ENCODE data around the gene VAMP4. TPM values are rescaled to one million over a fixed set of nuclear protein-coding genes. Genes with fewer than 3 reads are reported as not detected.

VAMP4 gene
- total and polyA plus RNA-seq, 2 experiments from 2014 or later: 7.3 to 7.4 TPM

DNA sequence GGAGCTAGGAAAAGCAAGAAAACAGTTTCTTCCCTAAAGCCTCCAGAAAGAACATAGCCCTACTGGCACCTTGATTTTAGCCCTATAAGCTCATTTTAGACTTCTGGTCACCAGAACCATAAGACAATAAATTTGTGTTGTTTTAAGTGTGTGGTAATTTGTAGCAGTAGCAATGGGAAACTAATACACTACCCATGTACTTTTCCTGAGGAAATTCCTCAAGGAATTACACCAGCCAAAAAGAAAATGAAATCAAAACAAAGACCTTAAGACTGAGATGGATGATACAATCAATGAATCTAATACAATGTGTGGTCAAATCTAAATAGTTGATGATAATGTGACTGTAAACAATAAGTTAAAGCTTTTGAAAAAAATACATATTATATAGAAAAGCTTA, 11.8 kb downstream of the VAMP4 start (continued):
- TF ChIP-seq, protein P1, sequence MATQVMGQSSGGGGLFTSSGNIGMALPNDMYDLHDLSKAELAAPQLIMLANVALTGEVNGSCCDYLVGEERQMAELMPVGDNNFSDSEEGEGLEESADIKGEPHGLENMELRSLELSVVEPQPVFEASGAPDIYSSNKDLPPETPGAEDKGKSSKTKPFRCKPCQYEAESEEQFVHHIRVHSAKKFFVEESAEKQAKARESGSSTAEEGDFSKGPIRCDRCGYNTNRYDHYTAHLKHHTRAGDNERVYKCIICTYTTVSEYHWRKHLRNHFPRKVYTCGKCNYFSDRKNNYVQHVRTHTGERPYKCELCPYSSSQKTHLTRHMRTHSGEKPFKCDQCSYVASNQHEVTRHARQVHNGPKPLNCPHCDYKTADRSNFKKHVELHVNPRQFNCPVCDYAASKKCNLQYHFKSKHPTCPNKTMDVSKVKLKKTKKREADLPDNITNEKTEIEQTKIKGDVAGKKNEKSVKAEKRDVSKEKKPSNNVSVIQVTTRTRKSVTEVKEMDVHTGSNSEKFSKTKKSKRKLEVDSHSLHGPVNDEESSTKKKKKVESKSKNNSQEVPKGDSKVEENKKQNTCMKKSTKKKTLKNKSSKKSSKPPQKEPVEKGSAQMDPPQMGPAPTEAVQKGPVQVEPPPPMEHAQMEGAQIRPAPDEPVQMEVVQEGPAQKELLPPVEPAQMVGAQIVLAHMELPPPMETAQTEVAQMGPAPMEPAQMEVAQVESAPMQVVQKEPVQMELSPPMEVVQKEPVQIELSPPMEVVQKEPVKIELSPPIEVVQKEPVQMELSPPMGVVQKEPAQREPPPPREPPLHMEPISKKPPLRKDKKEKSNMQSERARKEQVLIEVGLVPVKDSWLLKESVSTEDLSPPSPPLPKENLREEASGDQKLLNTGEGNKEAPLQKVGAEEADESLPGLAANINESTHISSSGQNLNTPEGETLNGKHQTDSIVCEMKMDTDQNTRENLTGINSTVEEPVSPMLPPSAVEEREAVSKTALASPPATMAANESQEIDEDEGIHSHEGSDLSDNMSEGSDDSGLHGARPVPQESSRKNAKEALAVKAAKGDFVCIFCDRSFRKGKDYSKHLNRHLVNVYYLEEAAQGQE (IDR thresholded peaks at IDR 0.05; ENCODE audit: unreplicated experiment): no peak
- TF ChIP-seq ZNF331 (CRISPR knock-in tag; IDR thresholded peaks at IDR 0.05; ENCODE audit: low read depth): no peak

GRCh38 chr1:171727778-171728177, 14.1 kb downstream of the VAMP4 start:
- Mint-ChIP-seq H3K9me3 (peaks cover 16% of the 10 kb centered on the region), H3K36me3 (ENCODE audit: low read depth) (peaks cover 40% of the 10 kb centered on the region), H3K4me1 (no peaks in the 10 kb centered on the region), H3K27ac (no peak overlapping the region), H3K27me3 (ENCODE audit: insufficient read depth, low read depth, poor library complexity) (no peaks in the 10 kb centered on the region), H3K4me3 (no peak overlapping the region)
- ATAC-seq (no peak), DNase-seq (ENCODE audit: low spot score) (no peak)
- Histone ChIP-seq H3F3A (replicated peaks; ENCODE audit: low read depth) (no peaks in the 10 kb centered on the region), H3K36me3 (ENCODE audit: insufficient read depth) (peaks cover 4% of the 10 kb centered on the region; the same call in 1 of the 2 replicates), H3K4me2 (no peak overlapping the region), H2AFZ (no peak overlapping the region), H3K4me1 (ENCODE audit: insufficient read depth) (no peaks in the 10 kb centered on the region), H3K4me3 (no peak overlapping the region), H3K27me3 (ENCODE audit: insufficient read depth) (no peaks in the 10 kb centered on the region), H3K9me2 (ENCODE audit: insufficient read depth) (peaks cover 2% of the 10 kb centered on the region; the same call in 1 of the 2 replicates), H3K79me2 (replicated peaks; ENCODE audit: insufficient read depth) (no peaks in the 10 kb centered on the region), H4K20me1 (replicated peaks; ENCODE audit: insufficient read depth) (no peaks in the 10 kb centered on the region), H3K27ac (ENCODE audit: low read depth) (no peak overlapping the region)
- TF ChIP-seq, protein P1 (IDR thresholded peaks at IDR 0.05; ENCODE audit: unreplicated experiment): no peak
- TF ChIP-seq EZH2 (IDR thresholded peaks at IDR 0.05; ENCODE audit: low read depth, unreplicated experiment) (no peak), ZNF331 (CRISPR knock-in tag; IDR thresholded peaks at IDR 0.05; ENCODE audit: low read depth) (no peak), CTCF (conservative IDR thresholded peaks at IDR 0.05; ENCODE audit: low read depth in 2 of 2) (no peak), STAT1 (IDR thresholded peaks at IDR 0.05; ENCODE audit: unreplicated experiment) (no peak), ZNF114 (CRISPR knock-in tag; IDR thresholded peaks at IDR 0.05) (no peak), ETS1 (IDR thresholded peaks at IDR 0.05) (no peak), ZNF462 (CRISPR knock-in tag; IDR thresholded peaks at IDR 0.05) (no peak)

Data from GM23338 (cell line).